Hepatocyte (in vitro differentiated cells): ENCODE results near the gene CLIP1.
"Not testable (repeated sequence)": the region's sequence is repeated elsewhere in the genome, so short reads cannot be mapped to it uniquely, and the experiment has no call there.

Source experiments
- CTCF ChIP-seq: fragments of 200-600 bp; sonication (generic); IDR thresholded peaks from 2 replicates; pipeline ENCODE4 v1.5.1; 2016; ENCODE audit warnings: antibody characterized with exemption, mild to moderate bottlenecking; ENCODE audit not compliant: poor library complexity
- EZH2 ChIP-seq: fragments of 200-600 bp; sonication (generic); IDR thresholded peaks from 2 replicates; pipeline ENCODE4 v1.6.1; 2016; ENCODE audit warnings: antibody characterized with exemption, mild to moderate bottlenecking, borderline replicate concordance

- TF ChIP-seq CTCF, EZH2: not testable (repeated sequence)
These were observed 42.0 kb upstream of the CLIP1 start for GRCh38 chr12:122464317-122465042.
